ENCODE data around the gene MTF2.

DNA sequence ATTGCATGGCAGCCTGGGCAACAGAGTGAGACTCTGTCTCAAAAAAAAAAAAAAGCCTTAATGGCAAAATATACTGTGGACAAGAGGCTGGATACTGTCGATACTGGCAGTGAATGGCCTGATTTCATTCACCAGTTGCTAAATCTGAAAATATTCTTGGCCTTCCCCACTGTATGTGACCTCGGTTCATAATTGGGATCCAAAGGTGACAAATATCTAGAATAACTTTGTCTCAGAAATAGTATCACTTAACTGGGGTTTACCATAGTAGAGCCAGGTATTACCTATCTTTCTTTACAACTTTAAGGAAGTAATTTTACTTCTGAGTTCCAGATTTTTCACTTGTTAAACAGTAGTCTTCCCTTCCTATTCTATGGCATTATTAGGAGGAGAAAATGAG is 8.4 kb downstream of the MTF2 start:
- no peak for TF ChIP-seq CTCF (IDR thresholded peaks at IDR 0.05; ENCODE audit: low read depth, low read length, poor library complexity, severe bottlenecking)
- TF ChIP-seq EZH2phosphoT487 (IDR thresholded peaks at IDR 0.05; ENCODE audit: borderline replicate concordance, low read length), result no peak
